Activated naive CD4-positive, alpha-beta T cell treated with anti-CD3 and anti-CD28 coated beads for 36 hours (primary cell): ENCODE results near the gene SURF1. TPM values are rescaled to one million over a fixed set of nuclear protein-coding genes. Genes with fewer than 3 reads are reported as not detected.

Experiments
- CTCF ChIA-PET: fragments of 350-600 bp; sonication (Branson Sonifier 250); formaldehyde crosslinking; loops from one replicate; lab custom pipeline; 2021; ENCODE audit warnings: antibody characterized with exemption; lab: Charles Lee
- DNase-seq: peaks from one replicate; pipeline ENCODE4 v3.0.0-alpha.2; 2020
- H3K27ac Mint-ChIP-seq: one replicate; pipeline ENCODE4 v1.8.0; 2021; ENCODE audit warnings: mild to moderate bottlenecking, mixed read lengths
- H3K27me3 Mint-ChIP-seq: one replicate; pipeline ENCODE4 v1.8.0; 2021; ENCODE audit warnings: low read depth, mixed read lengths
- H3K36me3 Mint-ChIP-seq: one replicate; pipeline ENCODE4 v1.8.0; 2021; ENCODE audit warnings: low read depth, mixed read lengths
- H3K4me1 Mint-ChIP-seq: one replicate; pipeline ENCODE4 v1.8.0; 2021; ENCODE audit warnings: low read depth, mixed read lengths
- H3K4me3 Mint-ChIP-seq: one replicate; pipeline ENCODE4 v1.8.0; 2021; ENCODE audit warnings: mild to moderate bottlenecking, moderate library complexity, mixed read lengths
- H3K9me3 Mint-ChIP-seq: one replicate; pipeline ENCODE4 v1.8.0; 2021; ENCODE audit warnings: mixed read lengths
- intact Hi-C: fragments of 100-400 bp; cut with micrococcal nuclease; formaldehyde crosslinking; loops from one replicate; pipeline ENCODE4 v1.15.1; 2023
- total RNA-seq, 2 experiments: library from RNA; stranded (reverse); gene quantifications; one replicate each; pipeline ENCODE4 v1.2.3, GENCODE V29; 2021

Gene SURF1
- total RNA-seq, 2 experiments from 2014 or later: 24.9 to 27.8 TPM

- Mint-ChIP-seq H3K27ac (peak overlapping the region; percentile 97), H3K4me1 (peaks cover 67% of the 10 kb centered on the region), H3K4me3 (peak overlapping the region; percentile 75), H3K27me3 (no peaks in the 10 kb centered on the region), H3K9me3 (no peaks in the 10 kb centered on the region), H3K36me3 (peaks cover 78% of the 10 kb centered on the region)
- peak; percentile 82 for DNase-seq
- intact Hi-C loops: loop anchor here (1.0 to 5.0 kb wide), 7 partner anchors 14 to 1018 kb away; partner anchors contain the start of genes BRD3, MED22, REXO4 and RPL7A
- CTCF ChIA-PET: interaction anchor here (0.7 to 4.7 kb wide), 8 partner anchors 10 to 340 kb away, joined by 3 to 48 read pairs (median 4); partner anchors contain the start of genes GTF3C5, MED22, RPL7A and SURF1
Measured at GRCh38 chr9:133370685-133371084, 14.4 kb upstream of the SURF1 start.

GRCh38 chr9:133369933-133370332 is 13.6 kb upstream of the SURF1 start:
- CTCF ChIA-PET: interaction anchor here (2.4 to 4.7 kb wide), 2 partner anchors 13 to 19 kb away, joined by 16 to 48 read pairs; partner anchors contain the start of genes SURF1 and SURF2
- Mint-ChIP-seq H3K4me3 (peak overlapping the region; percentile 75), H3K36me3 (peaks cover 83% of the 10 kb centered on the region), H3K27me3 (no peaks in the 10 kb centered on the region), H3K27ac (peak overlapping the region; percentile 97), H3K4me1 (peaks cover 67% of the 10 kb centered on the region), H3K9me3 (no peaks in the 10 kb centered on the region)
- no peak for DNase-seq
- intact Hi-C loops: loop anchor here (2.0 to 5.0 kb wide), 4 partner anchors 49 to 1018 kb away; partner anchors contain the start of genes BRD3, REXO4 and SETX

- Mint-ChIP-seq H3K36me3 (peaks cover 82% of the 10 kb centered on the region), H3K27me3 (no peaks in the 10 kb centered on the region), H3K9me3 (no peaks in the 10 kb centered on the region), H3K27ac (peak overlapping the region; percentile 97), H3K4me1 (peaks cover 65% of the 10 kb centered on the region), H3K4me3 (peak overlapping the region; percentile 75)
- no peak for DNase-seq
- CTCF ChIA-PET: interaction anchor here (1.5 to 2.4 kb wide), 2 partner anchors 7 to 18 kb away, joined by 3 to 16 read pairs; no protein-coding TSS in a partner anchor
- intact Hi-C loops: no loop called here
Measured at GRCh38 chr9:133369422-133369821, 13.1 kb upstream of the SURF1 start.

GRCh38 chr9:133368249-133368881 is 12.1 kb upstream of the SURF1 start:
- Mint-ChIP-seq H3K36me3 (peaks cover 85% of the 10 kb centered on the region), H3K4me1 (peaks cover 60% of the 10 kb centered on the region), H3K27ac (peak overlapping the region; percentile 97), H3K9me3 (no peaks in the 10 kb centered on the region), H3K4me3 (peak overlapping the region; percentile 75), H3K27me3 (no peaks in the 10 kb centered on the region)
- intact Hi-C loops: no loop called here
- CTCF ChIA-PET: interaction anchor here (0.7 to 1.5 kb wide), 2 partner anchors 8 to 18 kb away, joined by 3 read pairs; no protein-coding TSS in a partner anchor
- no peak for DNase-seq

GRCh38 chr9:133367778-133368177 is 11.5 kb upstream of the SURF1 start:
- CTCF ChIA-PET: interaction anchor here (1.5 kb wide), 1 partner anchor 9 kb away, joined by 3 read pairs; no protein-coding TSS in a partner anchor
- Mint-ChIP-seq H3K4me1 (peaks cover 56% of the 10 kb centered on the region), H3K9me3 (no peaks in the 10 kb centered on the region), H3K27me3 (no peaks in the 10 kb centered on the region), H3K27ac (no peak overlapping the region), H3K4me3 (no peak overlapping the region), H3K36me3 (peaks cover 83% of the 10 kb centered on the region)
- intact Hi-C loops: no loop called here
- DNase-seq: no peak

GRCh38 chr9:133367221-133367620 is 10.9 kb upstream of the SURF1 start:
- Mint-ChIP-seq H3K27me3 (no peaks in the 10 kb centered on the region), H3K27ac (no peak overlapping the region), H3K4me1 (peaks cover 50% of the 10 kb centered on the region), H3K36me3 (peaks cover 81% of the 10 kb centered on the region), H3K9me3 (no peaks in the 10 kb centered on the region), H3K4me3 (no peak overlapping the region)
- DNase-seq: no peak
- intact Hi-C loops: no loop called here
- CTCF ChIA-PET: no interaction called here

- no peaks in the 10 kb centered on the region for H3K27me3 Mint-ChIP-seq
- H3K4me1 Mint-ChIP-seq: peaks cover 45% of the 10 kb centered on the region
- no peak overlapping the region for H3K27ac Mint-ChIP-seq
- no peak overlapping the region for H3K4me3 Mint-ChIP-seq
- DNase-seq: no peak
- intact Hi-C loops: no loop called here
- H3K9me3 Mint-ChIP-seq: no peaks in the 10 kb centered on the region
- CTCF ChIA-PET: interaction anchor here (0.7 kb wide), 1 partner anchor 71 kb away, joined by 3 read pairs; no protein-coding TSS in a partner anchor
- H3K36me3 Mint-ChIP-seq: peaks cover 81% of the 10 kb centered on the region
Measured at GRCh38 chr9:133366435-133366834, 10.1 kb upstream of the SURF1 start.

GRCh38 chr9:133362359-133363044 is 6.2 kb upstream of the SURF1 start:
- CTCF ChIA-PET: interaction anchor here (0.9 kb wide), 1 partner anchor 11 kb away, joined by 4 read pairs; no protein-coding TSS in a partner anchor
- Mint-ChIP-seq H3K36me3 (peaks cover 65% of the 10 kb centered on the region), H3K27ac (peak overlapping the region; percentile 90), H3K4me1 (peaks cover 41% of the 10 kb centered on the region), H3K27me3 (no peaks in the 10 kb centered on the region), H3K9me3 (no peaks in the 10 kb centered on the region), H3K4me3 (no peak overlapping the region)
- intact Hi-C loops: no loop called here
- DNase-seq: no peak

GRCh38 chr9:133361507-133362092 is 5.3 kb upstream of the SURF1 start:
- no peak for DNase-seq
- Mint-ChIP-seq H3K4me3 (no peak overlapping the region), H3K27ac (peak overlapping the region; percentile 90), H3K4me1 (peaks cover 45% of the 10 kb centered on the region), H3K27me3 (no peaks in the 10 kb centered on the region), H3K9me3 (no peaks in the 10 kb centered on the region), H3K36me3 (peaks cover 60% of the 10 kb centered on the region)
- intact Hi-C loops: no loop called here
- CTCF ChIA-PET: no interaction called here

GRCh38 chr9:133360400-133361393 is 4.4 kb upstream of the SURF1 start:
- Mint-ChIP-seq H3K36me3 (peaks cover 51% of the 10 kb centered on the region), H3K4me1 (peaks cover 41% of the 10 kb centered on the region), H3K9me3 (no peaks in the 10 kb centered on the region), H3K4me3 (no peak overlapping the region), H3K27me3 (no peaks in the 10 kb centered on the region), H3K27ac (peak overlapping the region; percentile 90)
- intact Hi-C loops: no loop called here
- peak; percentile 27 for DNase-seq
- CTCF ChIA-PET: interaction anchor here (0.7 to 1.4 kb wide), 7 partner anchors 10 to 498 kb away, joined by 3 to 4 read pairs (median 3); no protein-coding TSS in a partner anchor
